Activated T-cell treated with anti-CD3 and anti-CD28 coated beads for 48 hours (primary cell): ENCODE measurements around the gene ZNF552.
A peak's percentile ranks its signal among the peaks of the same experiment; 100 is the strongest.
"Not testable (repeated sequence)": the region's sequence is repeated elsewhere in the genome, so short reads cannot be mapped to it uniquely, and the experiment has no call there.

Experiments used
- DNase-seq: peaks from one replicate; pipeline ENCODE4 v3.0.0-alpha.2; 2020; ENCODE audit warnings: low read depth

Gene ZNF552

GRCh38 chr19:57814505-57815246 is at the start of gene ZNF552:
TSS of gene ZNF552 (minus strand) at chr19:57814913. CDS start at chr19:57814743, 170 bp downstream.
- peak; percentile 57 for DNase-seq

- not testable (repeated sequence) for DNase-seq
Observed at GRCh38 chr19:57862351-57862750, 47.6 kb upstream of the ZNF552 start.

GRCh38 chr19:57854117-57854516 is 39.4 kb upstream of the ZNF552 start:
- not testable (repeated sequence) for DNase-seq

- DNase-seq = not testable (repeated sequence)
Observed at GRCh38 chr19:57851812-57852603, 37.3 kb upstream of the ZNF552 start.

GRCh38 chr19:57850553-57851017 is 35.9 kb upstream of the ZNF552 start:
- DNase-seq = no peak

- peak; percentile 65 for DNase-seq
Observed at GRCh38 chr19:57849666-57850473, 35.2 kb upstream of the ZNF552 start, which contains the start of gene ZNF587. TSS of gene ZNF587 (plus strand) at chr19:57849859. CDS start at chr19:57850039, 180 bp downstream.

- not testable (repeated sequence) for DNase-seq
Observed at GRCh38 chr19:57849162-57849665, 34.5 kb upstream of the ZNF552 start.

- DNase-seq = not testable (repeated sequence)
Observed at GRCh38 chr19:57847164-57847563, 32.5 kb upstream of the ZNF552 start.

GRCh38 chr19:57841122-57841763 is 26.5 kb upstream of the ZNF552 start:
- DNase-seq = no peak

GRCh38 chr19:57838622-57839191 is 24.0 kb upstream of the ZNF552 start:
- DNase-seq = not testable (repeated sequence)

GRCh38 chr19:57836991-57837390 is 22.3 kb upstream of the ZNF552 start:
- DNase-seq = not testable (repeated sequence)

- DNase-seq = no peak
Observed at GRCh38 chr19:57830071-57830602, 15.4 kb upstream of the ZNF552 start, which contains the start of gene ZNF587B. TSS of gene ZNF587B (plus strand) at chr19:57830299. CDS start at chr19:57830529, 230 bp downstream.

GRCh38 chr19:57829316-57829715 is 14.6 kb upstream of the ZNF552 start:
- no peak for DNase-seq

- DNase-seq = no peak
Observed at GRCh38 chr19:57825511-57825910, 10.8 kb upstream of the ZNF552 start.

GRCh38 chr19:57823608-57824007 is 8.9 kb upstream of the ZNF552 start:
- not testable (repeated sequence) for DNase-seq

GRCh38 chr19:57823155-57823554 is 8.4 kb upstream of the ZNF552 start:
- DNase-seq = not testable (repeated sequence)

- not testable (repeated sequence) for DNase-seq
Observed at GRCh38 chr19:57821501-57821900, 6.8 kb upstream of the ZNF552 start.

- not testable (repeated sequence) for DNase-seq
Observed at GRCh38 chr19:57821095-57821494, 6.4 kb upstream of the ZNF552 start.

- DNase-seq = no peak
Observed at GRCh38 chr19:57820599-57820998, 5.9 kb upstream of the ZNF552 start.

- peak; percentile 68 for DNase-seq
Observed at GRCh38 chr19:57819475-57820148, 4.9 kb upstream of the ZNF552 start.
